Measurements from ENCODE around the gene MYBPHL. TPM values are rescaled to one million over a fixed set of nuclear protein-coding genes. Genes with fewer than 3 reads are reported as not detected.

The MYBPHL gene
- total RNA-seq, 1 donor from 2014 or later = not detected

- no peak overlapping the region for H3K4me3 Mint-ChIP-seq
- no peak for DNase-seq (ENCODE audit: low spot score in 2 of 2, unreplicated experiment in 2 of 2)
Observed at GRCh38 chr1:109299558-109300343, 7.1 kb downstream of the MYBPHL start.

GRCh38 chr1:109298666-109299557 is 7.9 kb downstream of the MYBPHL start:
- Mint-ChIP-seq H3K27me3 (ENCODE audit: low read depth) (no peaks in the 10 kb centered on the region), H3K9me3 (no peaks in the 10 kb centered on the region), H3K4me3 (peak overlapping the region; percentile 11), H3K4me1 (peaks cover 19% of the 10 kb centered on the region), H3K27ac (peak overlapping the region; percentile 93), H3K36me3 (no peaks in the 10 kb centered on the region)
- DNase-seq (ENCODE audit: low spot score in 2 of 2, unreplicated experiment in 2 of 2) = no peak
- no peak for TF ChIP-seq CTCF (IDR thresholded peaks at IDR 0.05; ENCODE audit: unreplicated experiment)

More at GRCh38 chr1:109299558-109300343, 7.1 kb downstream of the MYBPHL start:
- H3K27me3 Mint-ChIP-seq (ENCODE audit: low read depth) = no peaks in the 10 kb centered on the region
- H3K36me3 Mint-ChIP-seq = no peaks in the 10 kb centered on the region
- H3K4me1 Mint-ChIP-seq = peaks cover 19% of the 10 kb centered on the region
- H3K9me3 Mint-ChIP-seq = no peaks in the 10 kb centered on the region
- TF ChIP-seq CTCF (IDR thresholded peaks at IDR 0.05; ENCODE audit: unreplicated experiment) = no peak
- H3K27ac Mint-ChIP-seq = peak overlapping the region; percentile 93

- Mint-ChIP-seq H3K4me1 (peaks cover 19% of the 10 kb centered on the region), H3K27me3 (ENCODE audit: low read depth) (no peaks in the 10 kb centered on the region), H3K9me3 (no peaks in the 10 kb centered on the region), H3K4me3 (no peak overlapping the region), H3K36me3 (no peaks in the 10 kb centered on the region), H3K27ac (no peak overlapping the region)
- TF ChIP-seq CTCF (IDR thresholded peaks at IDR 0.05; ENCODE audit: unreplicated experiment) = no peak
- no peak for DNase-seq (ENCODE audit: low spot score in 2 of 2, unreplicated experiment in 2 of 2)
Observed at GRCh38 chr1:109296782-109297181, 10.0 kb downstream of the MYBPHL start.

- Mint-ChIP-seq H3K27ac (no peak overlapping the region), H3K4me3 (no peak overlapping the region), H3K4me1 (peaks cover 23% of the 10 kb centered on the region), H3K36me3 (no peaks in the 10 kb centered on the region), H3K27me3 (ENCODE audit: low read depth) (no peaks in the 10 kb centered on the region), H3K9me3 (no peaks in the 10 kb centered on the region)
- no peak for TF ChIP-seq CTCF (IDR thresholded peaks at IDR 0.05; ENCODE audit: unreplicated experiment)
- DNase-seq (ENCODE audit: low spot score in 2 of 2, unreplicated experiment in 2 of 2) = no peak
Observed at GRCh38 chr1:109295712-109296415, 10.9 kb downstream of the MYBPHL start.

GRCh38 chr1:109294481-109294880 is 12.3 kb downstream of the MYBPHL start:
- no peaks in the 10 kb centered on the region for H3K36me3 Mint-ChIP-seq
- H3K27me3 Mint-ChIP-seq (ENCODE audit: low read depth) = no peaks in the 10 kb centered on the region
- DNase-seq (ENCODE audit: low spot score in 2 of 2, unreplicated experiment in 2 of 2) = no peak
- H3K4me3 Mint-ChIP-seq = no peak overlapping the region
- no peaks in the 10 kb centered on the region for H3K9me3 Mint-ChIP-seq
- no peak for TF ChIP-seq CTCF (IDR thresholded peaks at IDR 0.05; ENCODE audit: unreplicated experiment)
- H3K27ac Mint-ChIP-seq = no peak overlapping the region
- peaks cover 16% of the 10 kb centered on the region for H3K4me1 Mint-ChIP-seq

Measured in mesothelial cell of epicardium (in vitro differentiated cells).